ENCODE data around the gene MYRFL.
"Not testable (repeated sequence)": the region's sequence is repeated elsewhere in the genome, so short reads cannot be mapped to it uniquely, and the experiment has no call there.

The MYRFL gene

GRCh38 chr12:69843608-69844007 lies 18.6 kb downstream of the MYRFL start:
- H3K4me3 ChIP-seq (ENCODE audit: low read depth, low read length) = no peak overlapping the region
- no peak for TF ChIP-seq CTCF (IDR thresholded peaks at IDR 0.05; ENCODE audit: low read depth, low read length)

GRCh38 chr12:69844416-69844815 lies 19.4 kb downstream of the MYRFL start:
- H3K4me3 ChIP-seq (ENCODE audit: low read depth, low read length) = no peak overlapping the region
- TF ChIP-seq CTCF (IDR thresholded peaks at IDR 0.05; ENCODE audit: low read depth, low read length) = no peak

DNA sequence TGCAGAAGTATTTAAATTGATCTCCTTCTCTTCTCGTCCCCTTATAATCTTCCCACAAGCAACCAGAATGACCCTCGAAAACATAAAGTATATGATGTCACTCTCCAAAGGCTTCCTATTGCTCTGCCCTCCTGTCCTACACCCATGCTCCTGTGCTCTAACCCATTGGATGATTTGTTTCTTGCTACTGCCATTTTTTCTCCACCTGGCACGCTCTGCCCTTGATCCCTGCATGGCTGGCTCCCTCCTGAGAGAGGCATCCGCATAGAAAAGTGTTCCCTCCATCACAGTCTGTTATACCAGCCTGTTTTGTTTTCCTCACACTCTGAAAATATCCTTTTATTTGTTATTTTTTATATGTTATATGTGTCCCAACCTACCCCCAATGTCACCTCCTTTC lies 19.8 kb downstream of the MYRFL start:
- no peak overlapping the region for H3K4me3 ChIP-seq (ENCODE audit: low read depth, low read length)
- no peak for TF ChIP-seq CTCF (IDR thresholded peaks at IDR 0.05; ENCODE audit: low read depth, low read length)

DNA sequence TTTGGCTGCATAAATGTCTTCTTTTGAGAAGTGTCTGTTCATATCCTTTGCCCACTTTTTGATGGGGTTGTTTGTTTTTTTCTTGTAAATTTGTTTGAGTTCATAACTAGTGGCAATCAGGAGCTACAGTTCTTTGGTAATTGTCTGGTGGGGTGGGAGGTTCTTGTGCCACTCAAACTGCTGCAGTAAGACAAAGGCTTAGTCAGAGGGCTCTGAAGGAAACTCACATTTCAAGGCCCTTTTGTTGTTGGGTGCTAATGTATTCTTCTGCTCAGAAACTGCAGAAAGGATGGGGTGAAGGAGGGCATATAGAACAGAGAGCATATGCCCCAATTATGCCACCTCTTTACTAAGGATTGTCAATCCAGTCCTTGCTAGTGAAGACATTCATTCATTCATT lies 21.9 kb downstream of the MYRFL start:
- no peak overlapping the region for H3K4me3 ChIP-seq (ENCODE audit: low read depth, low read length)
- TF ChIP-seq CTCF (IDR thresholded peaks at IDR 0.05; ENCODE audit: low read depth, low read length) = no peak

GRCh38 chr12:69851976-69852375 lies 26.9 kb downstream of the MYRFL start:
- no peak overlapping the region for H3K4me3 ChIP-seq (ENCODE audit: low read depth, low read length)
- TF ChIP-seq CTCF (IDR thresholded peaks at IDR 0.05; ENCODE audit: low read depth, low read length) = no peak

DNA sequence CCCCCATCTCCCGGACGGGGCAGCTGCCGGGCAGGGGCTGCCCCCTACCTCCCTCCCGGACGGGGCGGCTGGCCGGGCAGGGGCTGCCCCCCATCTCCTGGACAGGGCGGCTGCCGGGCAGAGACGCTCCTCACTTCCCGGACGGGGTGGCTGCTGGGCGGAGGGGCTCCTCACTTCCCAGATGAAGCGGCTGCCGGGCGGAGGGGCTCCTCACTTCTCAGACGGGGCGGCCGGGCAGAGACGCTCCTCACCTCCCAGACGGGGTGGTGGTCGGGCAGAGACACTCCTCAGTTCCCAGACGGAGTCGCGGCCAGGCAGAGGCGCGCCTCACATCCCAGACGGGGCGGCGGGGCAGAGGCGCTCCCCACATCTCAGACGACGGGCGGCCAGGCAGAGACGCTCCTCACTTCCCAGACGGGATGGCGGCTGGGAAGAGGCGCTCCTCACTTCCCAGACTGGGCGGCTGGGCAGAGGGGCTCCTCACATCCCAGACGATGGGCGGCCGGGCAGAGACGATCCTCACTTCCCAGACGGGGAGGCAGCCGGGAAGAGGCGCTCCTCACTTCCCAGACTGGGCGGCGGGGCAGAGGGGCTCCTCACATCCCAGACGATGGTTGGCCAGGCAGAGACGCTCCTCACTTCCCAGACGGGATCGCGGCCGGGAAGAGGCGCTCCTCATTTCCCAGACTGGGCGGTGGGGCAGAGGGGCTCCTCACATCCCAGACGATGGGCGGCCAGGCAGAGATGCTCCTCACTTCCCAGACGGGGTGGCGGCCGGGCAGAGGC lies 28.3 kb downstream of the MYRFL start:
- not testable (repeated sequence) for H3K4me3 ChIP-seq (ENCODE audit: low read depth, low read length)

- no peak for TF ChIP-seq CTCF (IDR thresholded peaks at IDR 0.05; ENCODE audit: low read depth, low read length)
- H3K4me3 ChIP-seq (ENCODE audit: low read depth, low read length) = no peak overlapping the region
These were observed 41.7 kb downstream of the MYRFL start for GRCh38 chr12:69866698-69867097.

DNA sequence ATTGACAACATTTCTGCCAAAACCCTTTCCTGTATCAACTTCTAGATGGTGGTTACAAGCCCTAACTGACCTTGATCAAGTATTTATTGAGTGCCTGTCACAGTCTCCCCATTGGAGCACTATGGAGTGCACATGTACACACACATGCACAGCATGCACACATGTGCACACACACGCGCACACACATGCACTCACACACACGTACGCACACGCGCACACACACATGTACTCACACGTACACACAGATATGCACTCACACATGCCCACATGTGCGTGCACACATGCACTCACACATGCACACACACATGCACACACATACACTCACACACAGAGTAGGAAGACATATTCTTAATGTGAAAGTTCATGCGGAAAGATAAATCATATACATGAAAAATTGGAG lies 43.7 kb downstream of the MYRFL start:
- H3K4me3 ChIP-seq (ENCODE audit: low read depth, low read length) = no peak overlapping the region
- TF ChIP-seq CTCF (IDR thresholded peaks at IDR 0.05; ENCODE audit: low read depth, low read length) = no peak
